NCI-H2196 (cell line): Measurements from ENCODE around the gene TP53I11.

Experiments used
- DNase-seq: peaks from one replicate; lab custom pipeline; 2025; ENCODE audit not compliant: unreplicated experiment; lab: John Stamatoyannopoulos, UW

TP53I11 gene

GRCh38 chr11:44979543-44980399 lies 29.1 kb upstream of the TP53I11 start:
- DNase-seq = peak; percentile 95

DNA sequence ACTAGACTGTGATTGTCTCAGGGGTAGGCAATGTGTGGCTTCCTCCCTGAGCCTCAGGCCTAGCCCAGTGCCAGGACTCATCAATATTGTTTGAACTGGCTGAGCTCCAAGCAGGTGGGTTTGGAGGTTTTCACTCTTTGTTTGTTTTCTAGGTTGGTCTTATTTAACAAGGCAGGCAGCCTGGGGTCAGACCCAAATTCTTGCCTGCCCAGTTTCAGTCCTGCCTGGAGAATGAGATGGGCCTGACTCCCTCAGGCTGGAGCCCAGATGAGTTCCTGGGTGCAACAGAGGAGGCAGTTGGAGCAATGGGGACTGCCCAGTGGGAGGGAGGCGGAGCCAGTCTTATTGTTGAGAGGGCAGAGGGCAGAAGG lies 28.3 kb upstream of the TP53I11 start:
- DNase-seq = peak; percentile 93

- no peak for DNase-seq
Measured at GRCh38 chr11:44978274-44978960, 27.7 kb upstream of the TP53I11 start.

DNA sequence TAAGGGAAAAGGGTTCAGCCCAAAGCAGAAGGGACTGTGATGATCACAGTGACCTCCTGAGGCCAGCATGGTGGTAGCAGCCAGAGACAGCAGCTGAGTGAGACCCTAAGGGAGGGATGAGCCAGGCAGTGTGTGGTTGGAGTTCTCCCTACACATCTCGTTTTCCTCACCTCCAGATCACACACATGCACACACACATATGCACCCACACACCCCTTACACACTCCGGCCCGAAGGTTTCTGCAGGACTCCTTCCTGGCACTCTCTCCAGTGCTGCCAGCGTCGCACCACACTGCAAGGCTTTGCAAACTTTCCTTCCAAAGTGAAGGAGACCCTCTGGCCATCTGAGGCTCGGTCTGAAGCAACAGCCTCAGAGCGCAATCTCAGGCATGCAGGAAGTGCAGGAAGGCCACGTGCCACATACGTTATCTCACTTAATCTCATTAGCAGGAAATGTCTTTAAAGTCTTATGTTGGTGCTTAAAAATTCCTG lies 26.9 kb upstream of the TP53I11 start:
- DNase-seq = no peak

DNA sequence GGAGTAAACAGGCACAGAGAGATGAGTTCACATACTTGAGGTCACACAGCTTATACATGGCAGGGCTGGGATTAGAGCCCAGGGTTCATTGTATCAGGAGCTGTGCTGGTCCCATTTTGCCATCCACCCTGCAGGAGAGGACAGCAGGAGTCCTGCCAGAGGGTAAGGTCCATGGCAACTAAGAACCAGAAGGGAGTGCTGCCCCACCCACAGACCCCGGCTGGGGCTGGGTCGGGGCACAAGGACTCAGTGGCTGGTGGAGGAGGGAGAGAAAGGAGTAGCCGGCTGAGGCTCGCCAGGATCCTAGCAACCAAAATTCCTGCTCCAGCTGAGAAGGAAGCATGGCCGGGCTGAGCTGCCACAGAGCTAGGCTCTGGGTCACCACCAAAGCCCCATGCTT lies 25.9 kb upstream of the TP53I11 start:
- DNase-seq = no peak

- DNase-seq = no peak
Measured at GRCh38 chr11:44974402-44975000, 23.8 kb upstream of the TP53I11 start.

DNA sequence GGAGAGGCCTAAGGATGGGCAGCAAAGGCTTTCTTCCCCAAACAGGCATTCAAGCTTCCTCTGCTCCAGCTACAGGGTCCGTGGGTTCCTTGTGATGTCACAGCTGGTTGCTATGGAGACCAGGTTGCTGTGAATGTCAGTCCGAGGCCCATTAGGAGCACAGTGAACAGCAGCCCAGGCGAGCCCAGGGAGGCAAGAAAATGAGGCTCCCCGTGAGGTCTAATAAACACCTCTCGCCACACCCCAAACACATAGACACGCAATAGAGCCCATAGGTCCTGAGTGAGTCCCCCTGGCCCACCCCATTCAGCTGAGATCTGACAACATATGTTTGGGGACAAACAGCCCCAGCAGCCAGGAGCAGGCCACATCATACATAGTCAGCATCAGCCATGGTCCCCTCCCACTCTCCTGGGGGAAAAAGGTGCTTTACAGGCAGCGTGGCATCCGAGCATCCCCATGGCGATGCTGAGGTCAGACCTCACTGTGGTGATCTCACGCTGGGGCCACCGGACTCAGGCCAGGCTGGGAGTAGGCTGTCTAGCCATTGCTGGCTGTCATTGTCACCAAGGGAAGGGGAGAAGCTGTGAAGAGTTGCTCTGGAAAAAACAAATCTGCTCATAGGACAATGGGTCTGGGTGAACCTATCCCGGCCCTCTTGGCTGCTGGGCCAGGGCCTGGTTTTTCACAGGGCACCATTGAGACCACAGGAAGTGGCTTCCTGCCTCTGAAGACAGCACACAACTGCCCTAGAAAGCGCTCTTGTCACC lies 23.1 kb upstream of the TP53I11 start:
- no peak for DNase-seq

GRCh38 chr11:44972746-44973435 lies 22.2 kb upstream of the TP53I11 start:
- DNase-seq = no peak

GRCh38 chr11:44971185-44971584 lies 20.5 kb upstream of the TP53I11 start:
- no peak for DNase-seq

DNA sequence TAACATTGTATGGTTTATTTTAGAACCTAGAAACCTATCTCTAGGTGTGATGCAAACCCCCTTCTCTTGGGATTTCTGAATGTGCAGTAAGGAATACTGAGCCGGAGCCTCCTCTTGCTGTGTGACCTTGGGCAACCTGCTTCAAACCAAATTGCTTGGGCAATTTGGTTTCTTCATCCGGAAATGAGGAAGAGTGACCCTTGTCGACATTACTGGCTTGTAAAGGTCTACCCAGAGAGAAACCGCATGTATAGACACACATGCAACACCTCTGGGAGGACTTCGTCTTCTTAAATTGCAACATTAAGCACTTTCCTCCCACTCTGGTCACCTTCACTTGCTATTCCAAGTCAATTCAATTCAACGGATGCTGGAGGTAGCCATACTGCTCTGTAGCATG lies 19.6 kb upstream of the TP53I11 start:
- DNase-seq = no peak

DNA sequence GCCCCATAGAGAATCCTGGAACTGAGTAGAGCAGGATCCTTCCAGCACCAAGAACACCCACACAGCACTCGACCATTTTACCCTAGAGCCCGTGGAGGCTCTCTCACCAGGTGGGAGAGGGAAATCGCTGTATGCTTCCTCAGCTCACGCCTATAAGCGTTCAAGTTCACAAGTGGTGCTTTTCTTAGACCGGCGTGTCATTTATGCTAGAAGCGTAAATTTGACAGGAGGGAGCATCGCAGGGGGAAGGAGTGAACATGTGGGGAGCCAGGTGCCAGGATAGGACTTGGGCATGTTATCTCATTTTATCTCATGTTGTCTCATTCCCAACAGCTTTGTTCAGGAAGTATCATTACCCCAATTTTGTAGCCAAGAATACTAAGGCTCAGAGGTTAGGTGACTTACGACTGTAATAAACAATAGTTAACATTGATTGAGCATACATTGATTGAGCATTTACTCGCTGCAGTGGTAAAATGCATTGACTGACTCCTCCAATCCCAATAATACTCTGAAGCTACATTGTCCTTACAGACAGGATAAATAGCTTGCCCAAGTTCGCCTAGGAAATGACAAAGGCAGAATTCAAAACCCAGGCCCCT lies 19.1 kb upstream of the TP53I11 start:
- DNase-seq = no peak

DNA sequence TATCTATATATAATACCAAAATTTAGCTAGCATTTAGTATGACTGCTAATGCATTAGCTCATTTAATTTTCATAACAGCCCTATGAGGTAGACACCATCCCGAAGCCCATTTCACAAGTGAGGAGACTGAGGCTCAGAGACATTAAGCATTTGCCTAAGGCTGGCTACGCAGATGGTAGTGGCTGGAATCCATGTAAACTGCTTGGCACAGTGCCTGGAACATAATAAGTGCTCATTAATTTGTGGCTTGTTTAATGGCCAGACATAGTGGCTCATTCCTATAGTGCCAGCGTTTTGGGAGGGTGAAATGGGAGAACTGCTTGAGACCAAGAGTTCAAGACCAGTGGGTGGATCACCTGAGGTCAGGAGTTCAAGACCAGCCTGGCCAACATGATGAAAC lies 17.8 kb upstream of the TP53I11 start:
- no peak for DNase-seq

DNA sequence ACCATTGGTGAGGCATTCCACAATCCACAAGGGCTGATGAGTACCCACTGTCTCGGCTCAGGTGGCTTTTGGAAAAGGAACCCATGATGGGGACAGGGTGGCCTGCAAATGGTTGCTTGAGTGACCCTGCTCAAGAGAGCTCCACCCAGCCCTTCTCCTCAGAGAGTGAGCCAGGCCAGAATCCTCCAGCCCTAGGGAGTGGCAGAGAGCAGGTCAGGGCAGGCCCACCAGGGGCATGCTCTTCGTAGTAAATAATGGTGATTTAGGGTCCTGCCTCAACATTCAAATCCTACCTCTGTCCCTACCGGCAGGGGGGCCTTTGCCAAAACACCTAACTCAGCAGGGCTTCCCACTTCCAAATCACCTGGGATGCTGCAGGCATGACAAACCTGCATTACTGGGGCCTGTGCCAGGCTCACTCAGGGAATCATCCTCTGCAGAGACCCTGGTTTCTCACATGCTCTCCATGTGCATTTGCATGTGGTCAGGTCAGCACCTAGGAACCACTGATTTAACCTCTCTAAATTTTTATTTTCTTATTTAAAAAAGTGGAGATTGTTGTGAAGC lies 17.3 kb upstream of the TP53I11 start:
- DNase-seq = no peak

DNA sequence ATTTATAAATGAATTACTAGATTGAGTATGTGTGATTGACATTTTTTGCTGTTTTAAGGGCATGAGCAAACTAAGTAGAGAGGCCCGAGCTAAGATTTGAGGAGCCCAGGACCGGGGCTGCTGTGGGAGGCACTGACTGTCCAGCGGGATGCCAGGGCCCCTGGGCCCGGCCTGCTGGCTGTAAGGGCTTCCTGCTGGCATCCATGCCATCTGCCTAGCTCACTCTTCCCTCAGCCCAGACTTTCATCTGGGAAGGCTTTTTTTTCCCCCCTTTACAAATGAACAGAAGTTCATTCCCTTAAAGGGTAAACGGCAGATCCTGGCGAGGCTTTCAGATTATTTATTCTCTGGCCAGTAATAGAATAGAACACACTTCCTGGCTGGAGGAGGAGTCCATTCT lies 16.0 kb upstream of the TP53I11 start:
- no peak for DNase-seq

GRCh38 chr11:44964526-44965209 lies 14.0 kb upstream of the TP53I11 start:
- DNase-seq = peak; percentile 30

DNA sequence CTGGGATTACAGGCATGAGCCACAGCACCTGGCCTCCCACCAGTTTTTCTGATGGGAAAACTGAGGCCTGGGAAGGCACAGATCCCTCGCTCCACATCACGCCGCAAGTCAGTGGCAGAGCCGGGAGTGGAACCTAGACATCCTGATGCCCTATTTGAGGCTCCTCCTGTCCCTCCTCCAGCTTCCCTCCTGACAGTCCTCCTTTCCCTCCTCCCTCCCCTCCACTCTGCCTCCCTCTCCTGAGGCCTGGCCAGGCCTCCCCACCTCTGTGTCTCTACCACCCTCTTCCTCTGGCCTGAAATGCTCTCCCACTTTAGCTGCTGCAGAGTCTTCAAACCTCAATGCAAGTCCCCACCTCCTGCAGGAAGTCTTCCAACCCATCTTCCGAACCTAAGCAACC lies 13.3 kb upstream of the TP53I11 start:
- no peak for DNase-seq

- DNase-seq = no peak
Measured at GRCh38 chr11:44963136-44963535, 12.5 kb upstream of the TP53I11 start.

- no peak for DNase-seq
Measured at GRCh38 chr11:44962464-44962863, 11.8 kb upstream of the TP53I11 start.

DNA sequence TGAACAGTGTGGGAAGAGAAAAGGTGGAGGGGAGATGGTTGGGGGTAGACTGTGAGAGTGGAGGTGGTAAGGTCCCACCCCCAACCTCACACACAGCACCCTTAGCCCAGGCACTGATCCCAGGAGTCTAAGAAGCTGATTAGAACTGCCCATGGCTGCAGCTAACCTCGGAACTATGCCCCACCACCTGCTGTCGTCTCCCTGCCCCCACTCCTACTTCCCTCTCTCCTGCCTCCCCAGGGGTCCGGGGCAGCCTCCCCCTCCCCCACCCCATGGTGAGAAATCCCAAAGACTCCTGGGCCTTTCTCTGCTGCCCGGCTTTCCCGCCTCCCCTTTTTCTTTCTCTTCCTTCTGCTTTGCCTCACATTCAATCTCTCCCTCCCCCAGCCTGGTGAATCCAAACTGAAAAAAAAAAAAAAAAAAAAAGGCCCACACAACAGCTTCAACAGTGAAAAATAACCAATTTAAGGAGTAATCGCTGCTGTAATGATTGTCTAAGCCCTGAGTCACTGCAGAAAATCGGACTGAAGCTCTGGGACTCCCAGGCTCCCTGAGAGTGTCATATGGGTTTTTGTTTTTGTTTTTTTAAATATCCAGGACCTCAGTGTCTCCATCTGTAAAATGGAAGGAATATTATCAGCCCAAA lies 9.6 kb upstream of the TP53I11 start:
- no peak for DNase-seq
